Activated T-cell treated with anti-CD3 and anti-CD28 coated beads, Interleukin-2, amount 50 U/mL, for 72 hours (primary cell): ENCODE results near the gene MLXIPL. TPM values are rescaled to one million over a fixed set of nuclear protein-coding genes. Genes with fewer than 3 reads are reported as not detected.
A peak's percentile ranks its signal among the peaks of the same experiment; 100 is the strongest.
"Not testable (repeated sequence)": the region's sequence is repeated elsewhere in the genome, so short reads cannot be mapped to it uniquely, and the experiment has no call there.

ENCODE experiments used
- ATAC-seq, 2 donors: fragments of 150-1000 bp; cut with Tn5 transposase; replicated peaks in 1 of 2; 2 replicates each; pipeline ENCODE4 v1.10.0; 2021; ENCODE audit warnings: moderate library complexity in 2 of 2, mild to moderate bottlenecking in 1 of 2
- DNase-seq, 2 donors: peaks; one replicate each; pipeline ENCODE4 v3.0.0; 2021 to 2022; ENCODE audit warnings: mixed read lengths in 1 of 2
- H3K27ac Mint-ChIP-seq: one replicate; pipeline ENCODE4 v1.8.0; 2022; ENCODE audit warnings: mild to moderate bottlenecking, moderate library complexity, mixed read lengths
- H3K27me3 Mint-ChIP-seq: one replicate; pipeline ENCODE4 v1.8.0; 2022; ENCODE audit warnings: low read depth, mixed read lengths
- H3K36me3 Mint-ChIP-seq, 2 donors: one replicate each; pipeline ENCODE4 v1.8.0; 2022; ENCODE audit warnings: mixed read lengths in 2 of 2, mild to moderate bottlenecking in 1 of 2; ENCODE audit not compliant: insufficient read depth in 2 of 2
- H3K4me1 Mint-ChIP-seq: one replicate; pipeline ENCODE4 v1.8.0; 2022; ENCODE audit warnings: low read depth, mixed read lengths
- H3K4me3 Mint-ChIP-seq, 2 donors: one replicate each; pipeline ENCODE4 v1.8.0; 2022; ENCODE audit warnings: mild to moderate bottlenecking in 2 of 2, mixed read lengths in 2 of 2, moderate library complexity in 2 of 2
- H3K9me3 Mint-ChIP-seq, 2 donors: one replicate each; pipeline ENCODE4 v1.8.0; 2022; ENCODE audit warnings: mixed read lengths in 2 of 2
- total RNA-seq, 2 donors: library from RNA; stranded (reverse); gene quantifications; one replicate each; pipeline ENCODE4 v1.2.3, GENCODE V29; 2022

The MLXIPL gene
- total RNA-seq, 2 donors from 2014 or later, result 0.14 TPM; not detected in 1

- H3K27ac Mint-ChIP-seq, result peak overlapping the region; percentile 91
- no peaks in the 10 kb centered on the region for H3K9me3 Mint-ChIP-seq
- no peaks in the 10 kb centered on the region for H3K27me3 Mint-ChIP-seq
- DNase-seq (peak; percentile 94 to 96), ATAC-seq (peak; percentile 93)
- H3K4me1 Mint-ChIP-seq, result peaks cover 45% of the 10 kb centered on the region
- H3K36me3 Mint-ChIP-seq, result peaks cover 4 to 7% of the 10 kb centered on the region in 2 donors
- H3K4me3 Mint-ChIP-seq, result peak overlapping the region; percentile 92 to 95
Measured at GRCh38 chr7:73557108-73557396, 67.3 kb downstream of the MLXIPL start.

GRCh38 chr7:73556208-73557107, 67.9 kb downstream of the MLXIPL start:
- DNase-seq (no peak), ATAC-seq (no peak)
- Mint-ChIP-seq H3K27me3 (no peaks in the 10 kb centered on the region), H3K36me3 (peaks cover 5 to 8% of the 10 kb centered on the region in 2 donors), H3K9me3 (no peaks in the 10 kb centered on the region), H3K4me1 (peaks cover 45% of the 10 kb centered on the region), H3K27ac (peak overlapping the region; percentile 92), H3K4me3 (peak overlapping the region; percentile 92 to 95)

GRCh38 chr7:73555411-73555982, 68.8 kb downstream of the MLXIPL start:
- ATAC-seq (no peak), DNase-seq (no peak)
- Mint-ChIP-seq H3K4me1 (peaks cover 44% of the 10 kb centered on the region), H3K27ac (peak overlapping the region; percentile 92), H3K36me3 (peaks cover 5 to 8% of the 10 kb centered on the region in 2 donors), H3K4me3 (peak overlapping the region; percentile 92 to 95), H3K9me3 (no peaks in the 10 kb centered on the region), H3K27me3 (no peaks in the 10 kb centered on the region)

DNA sequence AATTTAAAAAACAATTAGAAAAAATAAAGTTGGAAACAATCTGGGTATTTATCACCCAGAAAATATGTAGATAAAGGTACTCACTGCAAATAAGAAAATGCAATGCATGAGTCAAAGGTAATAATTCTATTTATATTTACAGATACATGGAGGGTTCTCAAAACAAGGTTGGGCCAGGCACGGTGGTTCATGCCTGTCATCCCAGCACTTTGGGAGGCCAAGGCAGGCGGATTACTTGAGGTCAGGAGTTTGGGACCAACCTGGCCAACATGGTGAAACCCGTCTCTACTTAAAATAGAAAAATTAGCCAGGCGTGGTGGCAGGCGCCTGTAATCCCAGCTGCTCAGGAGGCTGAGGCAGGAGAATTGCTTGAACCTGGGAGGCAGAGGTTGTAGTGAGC, 74.2 kb downstream of the MLXIPL start:
- H3K4me1 Mint-ChIP-seq, result peaks cover 42% of the 10 kb centered on the region
- H3K36me3 Mint-ChIP-seq, result peaks cover 10 to 16% of the 10 kb centered on the region in 2 donors
- H3K27ac Mint-ChIP-seq, H3K27me3 Mint-ChIP-seq, H3K9me3 Mint-ChIP-seq, H3K4me3 Mint-ChIP-seq, ATAC-seq, DNase-seq: not testable (repeated sequence)

- Mint-ChIP-seq H3K9me3 (no peaks in the 10 kb centered on the region), H3K27me3 (no peaks in the 10 kb centered on the region), H3K36me3 (peaks cover 9 to 15% of the 10 kb centered on the region in 2 donors), H3K4me3 (no peak overlapping the region), H3K4me1 (peaks cover 33% of the 10 kb centered on the region), H3K27ac (peak overlapping the region; percentile 87)
- ATAC-seq (no peak), DNase-seq (no peak)
Measured at GRCh38 chr7:73549176-73549575, 75.1 kb downstream of the MLXIPL start.

- H3K36me3 Mint-ChIP-seq, result peaks cover 9 to 15% of the 10 kb centered on the region in 2 donors
- peak overlapping the region; percentile 38 for H3K27ac Mint-ChIP-seq
- DNase-seq (no peak), ATAC-seq (no peak)
- no peak overlapping the region for H3K4me3 Mint-ChIP-seq
- peaks cover 32% of the 10 kb centered on the region for H3K4me1 Mint-ChIP-seq
- no peaks in the 10 kb centered on the region for H3K9me3 Mint-ChIP-seq
- no peaks in the 10 kb centered on the region for H3K27me3 Mint-ChIP-seq
Measured at GRCh38 chr7:73547841-73548240, 76.5 kb downstream of the MLXIPL start.

GRCh38 chr7:73544678-73545077, 79.6 kb downstream of the MLXIPL start:
- no peak overlapping the region for H3K4me3 Mint-ChIP-seq
- no peaks in the 10 kb centered on the region for H3K27me3 Mint-ChIP-seq
- peaks cover 8 to 16% of the 10 kb centered on the region in 2 donors for H3K36me3 Mint-ChIP-seq

More at GRCh38 chr7:73544678-73545077, 79.6 kb downstream of the MLXIPL start:
- no peak for ATAC-seq
- no peak for DNase-seq
- Mint-ChIP-seq H3K9me3 (no peaks in the 10 kb centered on the region), H3K27ac (no peak overlapping the region), H3K4me1 (peaks cover 30% of the 10 kb centered on the region)

Other genes starting within 250 kb of the MLXIPL start
- under 1 TPM; 0.14 to 0.29 TPM for gene FZD9, start 190.7 kb downstream of the MLXIPL start, total RNA-seq
- gene BAZ1B, start 102.2 kb downstream of the MLXIPL start, total RNA-seq, result 100 to 1,000 TPM in 1 of 2 donors, 10 to 100 TPM in 1; 94.5 to 105 TPM
- gene BCL7B, start 66.8 kb downstream of the MLXIPL start, total RNA-seq, result 10 to 100 TPM; 64.7 to 71.6 TPM
- gene TBL2, start 45.9 kb downstream of the MLXIPL start, total RNA-seq, result 10 to 100 TPM; 27.7 to 29.6 TPM
- under 1 TPM; 0.70 to 0.95 TPM for gene VPS37D, start 43.3 kb upstream of the MLXIPL start, total RNA-seq
- 1 to 10 TPM; 4.3 to 5.8 TPM for gene DNAJC30, start 58.9 kb upstream of the MLXIPL start, total RNA-seq
- gene BUD23, start 59.1 kb upstream of the MLXIPL start, total RNA-seq, result 10 to 100 TPM; 87.0 to 90.9 TPM
- 10 to 100 TPM; 28.6 to 37.5 TPM for gene STX1A, start 95.1 kb upstream of the MLXIPL start, total RNA-seq
- gene ABHD11, start 114.3 kb upstream of the MLXIPL start, total RNA-seq, result 10 to 100 TPM; 10.2 to 12.2 TPM
- gene CLDN3, start 145.7 kb upstream of the MLXIPL start, total RNA-seq, result not detected
- under 1 TPM; 0.34 to 0.53 TPM for gene CLDN4, start 206.5 kb upstream of the MLXIPL start, total RNA-seq
- 1 to 10 TPM in 1 of 2 donors, not detected in 1; 1.8 TPM for gene METTL27, start 218.0 kb upstream of the MLXIPL start, total RNA-seq
- gene TMEM270, start 236.6 kb upstream of the MLXIPL start, total RNA-seq, result not detected